GM23338 (cell line): ENCODE data around the gene PRDM5. TPM values are rescaled to one million over a fixed set of nuclear protein-coding genes. Genes with fewer than 3 reads are reported as not detected.

Source experiments
- ATAC-seq: fragments of 200-7000 bp; cut with Tn5 transposase; 3 replicates; pipeline ENCODE4 v1.9.1; 2020
- DNase-seq: peaks from one replicate; pipeline ENCODE4 v3.0.0-alpha.2; 2015; ENCODE audit warnings: low spot score
- H2AFZ ChIP-seq: fragments of 200-600 bp; sonication (generic); 2 replicates; pipeline ENCODE4 v1.8.0; 2016; ENCODE audit warnings: antibody characterized with exemption, mild to moderate bottlenecking, moderate library complexity
- H3F3A ChIP-seq: fragments of 200-600 bp; sonication (generic); replicated peaks from 2 replicates; pipeline ENCODE4 v1.8.0; 2017; ENCODE audit warnings: antibody characterized with exemption, mixed run types, low read depth
- H3K27ac ChIP-seq: fragments of 200-600 bp; sonication (generic); 2 replicates; pipeline ENCODE4 v1.6.1; 2016; ENCODE audit warnings: low read depth
- H3K27me3 ChIP-seq: fragments of 200-600 bp; sonication (generic); 2 replicates; pipeline ENCODE4 v1.8.0; 2016; ENCODE audit warnings: mild to moderate bottlenecking, mixed run types, moderate library complexity; ENCODE audit not compliant: insufficient read depth
- H3K36me3 ChIP-seq: fragments of 200-600 bp; sonication (generic); 2 replicates; pipeline ENCODE4 v1.8.0; 2016; ENCODE audit warnings: mild to moderate bottlenecking; ENCODE audit not compliant: insufficient read depth
- H3K4me1 ChIP-seq: fragments of 200-600 bp; sonication (generic); 2 replicates; pipeline ENCODE4 v1.8.0; 2016; ENCODE audit warnings: mild to moderate bottlenecking, moderate library complexity; ENCODE audit not compliant: insufficient read depth
- H3K4me2 ChIP-seq: fragments of 200-600 bp; sonication (generic); 2 replicates; pipeline ENCODE4 v1.7.1; 2017; ENCODE audit warnings: mixed run types
- H3K4me3 ChIP-seq: fragments of 200-600 bp; sonication (generic); 2 replicates; pipeline ENCODE4 v1.6.1; 2016; ENCODE audit warnings: mixed run types
- H3K79me2 ChIP-seq: fragments of 200-600 bp; sonication (generic); replicated peaks from 2 replicates; pipeline ENCODE4 v1.8.0; 2017; ENCODE audit warnings: mild to moderate bottlenecking; ENCODE audit not compliant: insufficient read depth
- H3K9me2 ChIP-seq: fragments of 200-600 bp; sonication (generic); 2 replicates; pipeline ENCODE4 v1.8.0; 2017; ENCODE audit not compliant: insufficient read depth
- H4K20me1 ChIP-seq: fragments of 200-600 bp; sonication (generic); replicated peaks from 2 replicates; pipeline ENCODE4 v1.8.0; 2017; ENCODE audit warnings: mild to moderate bottlenecking; ENCODE audit not compliant: insufficient read depth
- H3K27ac Mint-ChIP-seq: 2 replicates; pipeline ENCODE4 v1.8.0; 2020; ENCODE audit warnings: inconsistent platforms, mild to moderate bottlenecking, moderate library complexity, mixed read lengths
- H3K27me3 Mint-ChIP-seq: 3 replicates; pipeline ENCODE4 v1.8.0; 2022; ENCODE audit warnings: low read depth, mild to moderate bottlenecking, moderate library complexity, mixed read lengths, inconsistent platforms; ENCODE audit not compliant: insufficient read depth, poor library complexity
- H3K36me3 Mint-ChIP-seq: 3 replicates; pipeline ENCODE4 v1.8.0; 2021; ENCODE audit warnings: low read depth, mild to moderate bottlenecking, inconsistent platforms, moderate library complexity, mixed read lengths
- H3K4me1 Mint-ChIP-seq: 3 replicates; pipeline ENCODE4 v1.8.0; 2020; ENCODE audit warnings: mild to moderate bottlenecking, inconsistent platforms, mixed read lengths
- H3K4me3 Mint-ChIP-seq: 3 replicates; pipeline ENCODE4 v1.8.0; 2021; ENCODE audit warnings: moderate library complexity, mild to moderate bottlenecking, inconsistent platforms, mixed read lengths
- H3K9me3 Mint-ChIP-seq: 3 replicates; pipeline ENCODE4 v1.8.0; 2020; ENCODE audit warnings: moderate library complexity, mild to moderate bottlenecking, inconsistent platforms, mixed read lengths
- CREB1 ChIP-seq: fragments of 250-450 bp; sonication (Bioruptor Pico); IDR thresholded peaks from 2 replicates; pipeline ENCODE4 v1.5.0; 2020; ENCODE audit warnings: low read depth, mild to moderate bottlenecking, moderate library complexity
- ETS1 ChIP-seq: IDR thresholded peaks from 2 replicates; pipeline ENCODE4 v1.6.1; 2016; ENCODE audit warnings: antibody characterized with exemption
- EZH2 ChIP-seq: fragments of 200-600 bp; sonication (generic); IDR thresholded peaks from one replicate; pipeline ENCODE4 v1.8.0; 2017; ENCODE audit warnings: antibody characterized with exemption, mild to moderate bottlenecking, low read depth; ENCODE audit not compliant: unreplicated experiment
- EZH2phosphoT487 ChIP-seq: fragments of 200-600 bp; sonication (generic); IDR thresholded peaks from one replicate; pipeline ENCODE4 v1.8.1; 2018; ENCODE audit warnings: antibody characterized with exemption; ENCODE audit not compliant: unreplicated experiment
- JUNB ChIP-seq: IDR thresholded peaks from one replicate; pipeline ENCODE4 v1.6.1; 2016; ENCODE audit warnings: antibody characterized with exemption; ENCODE audit not compliant: unreplicated experiment
- NANOG ChIP-seq: IDR thresholded peaks from 2 replicates; pipeline ENCODE4 v1.6.1; 2016; ENCODE audit warnings: antibody characterized with exemption, borderline replicate concordance
- POLR2AphosphoS5 ChIP-seq: IDR thresholded peaks from 2 replicates; pipeline ENCODE4 v1.6.1; 2016; ENCODE audit warnings: antibody characterized with exemption, low read depth
- REST ChIP-seq: IDR thresholded peaks from one replicate; pipeline ENCODE4 v1.6.1; 2018; ENCODE audit warnings: antibody characterized with exemption; ENCODE audit not compliant: unreplicated experiment
- STAT1 ChIP-seq: IDR thresholded peaks from one replicate; pipeline ENCODE4 v1.6.1; 2016; ENCODE audit warnings: antibody characterized with exemption; ENCODE audit not compliant: unreplicated experiment
- ZNF114 ChIP-seq: fragments of 250-450 bp; sonication (Bioruptor Pico); IDR thresholded peaks from 2 replicates; pipeline ENCODE4 v1.5.0; 2020; ENCODE audit warnings: mild to moderate bottlenecking, moderate library complexity
- ZNF331 ChIP-seq: fragments of 250-450 bp; sonication (Bioruptor Pico); IDR thresholded peaks from 2 replicates; pipeline ENCODE4 v1.5.0; 2020; ENCODE audit warnings: low read depth, mild to moderate bottlenecking, moderate library complexity
- polyA plus RNA-seq: library from polyadenylated mRNA; unstranded; fragments of >200 nt; fragmentation: Nextera tagmentation; extraction: Ambion mirVana; gene quantifications from 2 replicates; pipeline ENCODE4 v1.2.1, GENCODE V29; 2016
- total RNA-seq: library from RNA; depleted of rRNA; stranded (reverse); fragments of >200 nt; shearing (Covaris generic); gene quantifications from 2 replicates; pipeline ENCODE4 v1.2.3, GENCODE V29; 2014
- TF ChIP-seq, protein P1 (sequence below), 2 experiments: fragments of 200-600 bp in 1 of 2; sonication (generic) in 1 of 2; conservative IDR thresholded peaks; 2 replicates each; pipeline versions ENCODE4 v1.5.1 to v1.6.1; 2016 to 2017; ENCODE audit warnings: antibody characterized with exemption in 2 of 2, low read depth in 2 of 2, mild to moderate bottlenecking in 2 of 2, moderate library complexity in 1 of 2
- TF ChIP-seq, protein P2 (sequence below): fragments of 250-450 bp; sonication (Bioruptor Pico); IDR thresholded peaks from 2 replicates; pipeline ENCODE4 v1.5.0; 2020; ENCODE audit warnings: mild to moderate bottlenecking, moderate library complexity

The PRDM5 gene
- total and polyA plus RNA-seq, 2 experiments from 2014 or later = 11.2 to 40.4 TPM

GRCh38 chr4:120926358-120927025 lies 4.0 kb upstream of the PRDM5 start:
- no peak for DNase-seq
- H3K9me3 Mint-ChIP-seq = no peaks in the 10 kb centered on the region; the same call in 2 of the 3 replicates
- TF ChIP-seq NANOG (no peak), STAT1 (no peak), ETS1 (no peak), ZNF331 (CRISPR knock-in tag) (no peak), POLR2AphosphoS5 (no peak), JUNB (no peak), ZNF114 (CRISPR knock-in tag) (no peak), REST (no peak), EZH2 (no peak), CREB1 (CRISPR knock-in tag) (no peak), EZH2phosphoT487 (no peak)
- TF ChIP-seq, protein P1, sequence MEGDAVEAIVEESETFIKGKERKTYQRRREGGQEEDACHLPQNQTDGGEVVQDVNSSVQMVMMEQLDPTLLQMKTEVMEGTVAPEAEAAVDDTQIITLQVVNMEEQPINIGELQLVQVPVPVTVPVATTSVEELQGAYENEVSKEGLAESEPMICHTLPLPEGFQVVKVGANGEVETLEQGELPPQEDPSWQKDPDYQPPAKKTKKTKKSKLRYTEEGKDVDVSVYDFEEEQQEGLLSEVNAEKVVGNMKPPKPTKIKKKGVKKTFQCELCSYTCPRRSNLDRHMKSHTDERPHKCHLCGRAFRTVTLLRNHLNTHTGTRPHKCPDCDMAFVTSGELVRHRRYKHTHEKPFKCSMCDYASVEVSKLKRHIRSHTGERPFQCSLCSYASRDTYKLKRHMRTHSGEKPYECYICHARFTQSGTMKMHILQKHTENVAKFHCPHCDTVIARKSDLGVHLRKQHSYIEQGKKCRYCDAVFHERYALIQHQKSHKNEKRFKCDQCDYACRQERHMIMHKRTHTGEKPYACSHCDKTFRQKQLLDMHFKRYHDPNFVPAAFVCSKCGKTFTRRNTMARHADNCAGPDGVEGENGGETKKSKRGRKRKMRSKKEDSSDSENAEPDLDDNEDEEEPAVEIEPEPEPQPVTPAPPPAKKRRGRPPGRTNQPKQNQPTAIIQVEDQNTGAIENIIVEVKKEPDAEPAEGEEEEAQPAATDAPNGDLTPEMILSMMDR (conservative IDR thresholded peaks at IDR 0.05; ENCODE audit: low read depth in 2 of 2) = no peak
- TF ChIP-seq, protein P2, sequence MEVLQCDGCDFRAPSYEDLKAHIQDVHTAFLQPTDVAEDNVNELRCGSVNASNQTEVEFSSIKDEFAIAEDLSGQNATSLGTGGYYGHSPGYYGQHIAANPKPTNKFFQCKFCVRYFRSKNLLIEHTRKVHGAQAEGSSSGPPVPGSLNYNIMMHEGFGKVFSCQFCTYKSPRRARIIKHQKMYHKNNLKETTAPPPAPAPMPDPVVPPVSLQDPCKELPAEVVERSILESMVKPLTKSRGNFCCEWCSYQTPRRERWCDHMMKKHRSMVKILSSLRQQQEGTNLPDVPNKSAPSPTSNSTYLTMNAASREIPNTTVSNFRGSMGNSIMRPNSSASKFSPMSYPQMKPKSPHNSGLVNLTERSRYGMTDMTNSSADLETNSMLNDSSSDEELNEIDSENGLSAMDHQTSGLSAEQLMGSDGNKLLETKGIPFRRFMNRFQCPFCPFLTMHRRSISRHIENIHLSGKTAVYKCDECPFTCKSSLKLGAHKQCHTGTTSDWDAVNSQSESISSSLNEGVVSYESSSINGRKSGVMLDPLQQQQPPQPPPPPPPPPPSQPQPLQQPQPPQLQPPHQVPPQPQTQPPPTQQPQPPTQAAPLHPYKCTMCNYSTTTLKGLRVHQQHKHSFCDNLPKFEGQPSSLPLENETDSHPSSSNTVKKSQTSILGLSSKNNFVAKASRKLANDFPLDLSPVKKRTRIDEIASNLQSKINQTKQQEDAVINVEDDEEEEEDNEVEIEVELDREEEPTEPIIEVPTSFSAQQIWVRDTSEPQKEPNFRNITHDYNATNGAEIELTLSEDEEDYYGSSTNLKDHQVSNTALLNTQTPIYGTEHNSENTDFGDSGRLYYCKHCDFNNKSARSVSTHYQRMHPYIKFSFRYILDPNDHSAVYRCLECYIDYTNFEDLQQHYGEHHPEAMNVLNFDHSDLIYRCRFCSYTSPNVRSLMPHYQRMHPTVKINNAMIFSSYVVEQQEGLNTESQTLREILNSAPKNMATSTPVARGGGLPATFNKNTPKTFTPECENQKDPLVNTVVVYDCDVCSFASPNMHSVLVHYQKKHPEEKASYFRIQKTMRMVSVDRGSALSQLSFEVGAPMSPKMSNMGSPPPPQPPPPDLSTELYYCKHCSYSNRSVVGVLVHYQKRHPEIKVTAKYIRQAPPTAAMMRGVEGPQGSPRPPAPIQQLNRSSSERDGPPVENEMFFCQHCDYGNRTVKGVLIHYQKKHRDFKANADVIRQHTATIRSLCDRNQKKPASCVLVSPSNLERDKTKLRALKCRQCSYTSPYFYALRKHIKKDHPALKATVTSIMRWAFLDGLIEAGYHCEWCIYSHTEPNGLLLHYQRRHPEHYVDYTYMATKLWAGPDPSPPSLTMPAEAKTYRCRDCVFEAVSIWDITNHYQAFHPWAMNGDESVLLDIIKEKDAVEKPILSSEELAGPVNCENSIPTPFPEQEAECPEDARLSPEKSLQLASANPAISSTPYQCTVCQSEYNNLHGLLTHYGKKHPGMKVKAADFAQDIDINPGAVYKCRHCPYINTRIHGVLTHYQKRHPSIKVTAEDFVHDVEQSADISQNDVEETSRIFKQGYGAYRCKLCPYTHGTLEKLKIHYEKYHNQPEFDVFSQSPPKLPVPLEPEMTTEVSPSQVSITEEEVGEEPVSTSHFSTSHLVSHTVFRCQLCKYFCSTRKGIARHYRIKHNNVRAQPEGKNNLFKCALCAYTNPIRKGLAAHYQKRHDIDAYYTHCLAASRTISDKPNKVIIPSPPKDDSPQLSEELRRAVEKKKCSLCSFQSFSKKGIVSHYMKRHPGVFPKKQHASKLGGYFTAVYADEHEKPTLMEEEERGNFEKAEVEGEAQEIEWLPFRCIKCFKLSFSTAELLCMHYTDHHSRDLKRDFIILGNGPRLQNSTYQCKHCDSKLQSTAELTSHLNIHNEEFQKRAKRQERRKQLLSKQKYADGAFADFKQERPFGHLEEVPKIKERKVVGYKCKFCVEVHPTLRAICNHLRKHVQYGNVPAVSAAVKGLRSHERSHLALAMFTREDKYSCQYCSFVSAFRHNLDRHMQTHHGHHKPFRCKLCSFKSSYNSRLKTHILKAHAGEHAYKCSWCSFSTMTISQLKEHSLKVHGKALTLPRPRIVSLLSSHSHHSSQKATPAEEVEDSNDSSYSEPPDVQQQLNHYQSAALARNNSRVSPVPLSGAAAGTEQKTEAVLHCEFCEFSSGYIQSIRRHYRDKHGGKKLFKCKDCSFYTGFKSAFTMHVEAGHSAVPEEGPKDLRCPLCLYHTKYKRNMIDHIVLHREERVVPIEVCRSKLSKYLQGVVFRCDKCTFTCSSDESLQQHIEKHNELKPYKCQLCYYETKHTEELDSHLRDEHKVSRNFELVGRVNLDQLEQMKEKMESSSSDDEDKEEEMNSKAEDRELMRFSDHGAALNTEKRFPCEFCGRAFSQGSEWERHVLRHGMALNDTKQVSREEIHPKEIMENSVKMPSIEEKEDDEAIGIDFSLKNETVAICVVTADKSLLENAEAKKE (CRISPR knock-in tag) = no peak
- H3K36me3 Mint-ChIP-seq = peaks cover 4% of the 10 kb centered on the region; the same call in 2 of the 3 replicates
- no peak overlapping the region for H3K4me3 Mint-ChIP-seq
- H3K27ac ChIP-seq = no peak overlapping the region
- no peaks in the 10 kb centered on the region for H4K20me1 ChIP-seq
- no peak overlapping the region for H3K4me2 ChIP-seq
- H3K36me3 ChIP-seq = no peaks in the 10 kb centered on the region
- peaks cover 10% of the 10 kb centered on the region for H3K4me1 ChIP-seq
- H3K27ac Mint-ChIP-seq = no peak overlapping the region
- peaks cover 13% of the 10 kb centered on the region; the same call in 2 of the 3 replicates for H3K4me1 Mint-ChIP-seq
- no peaks in the 10 kb centered on the region for H3K27me3 ChIP-seq
- H3K9me2 ChIP-seq = peaks cover 12% of the 10 kb centered on the region; the same call in 1 of the 2 replicates
- H2AFZ ChIP-seq = no peak overlapping the region
- H3K4me3 ChIP-seq = no peak overlapping the region
- no peak for ATAC-seq
- H3K27me3 Mint-ChIP-seq = peaks cover 9% of the 10 kb centered on the region
- no peaks in the 10 kb centered on the region for H3K79me2 ChIP-seq
- no peaks in the 10 kb centered on the region for H3F3A ChIP-seq
